Measurements from ENCODE around the gene SORCS2. TPM values are rescaled to one million over a fixed set of nuclear protein-coding genes. Genes with fewer than 3 reads are reported as not detected.

Gene SORCS2
- total RNA-seq, 4 donors from 2014 or later: 0.26 to 17.1 (median 2.9) TPM

DNA sequence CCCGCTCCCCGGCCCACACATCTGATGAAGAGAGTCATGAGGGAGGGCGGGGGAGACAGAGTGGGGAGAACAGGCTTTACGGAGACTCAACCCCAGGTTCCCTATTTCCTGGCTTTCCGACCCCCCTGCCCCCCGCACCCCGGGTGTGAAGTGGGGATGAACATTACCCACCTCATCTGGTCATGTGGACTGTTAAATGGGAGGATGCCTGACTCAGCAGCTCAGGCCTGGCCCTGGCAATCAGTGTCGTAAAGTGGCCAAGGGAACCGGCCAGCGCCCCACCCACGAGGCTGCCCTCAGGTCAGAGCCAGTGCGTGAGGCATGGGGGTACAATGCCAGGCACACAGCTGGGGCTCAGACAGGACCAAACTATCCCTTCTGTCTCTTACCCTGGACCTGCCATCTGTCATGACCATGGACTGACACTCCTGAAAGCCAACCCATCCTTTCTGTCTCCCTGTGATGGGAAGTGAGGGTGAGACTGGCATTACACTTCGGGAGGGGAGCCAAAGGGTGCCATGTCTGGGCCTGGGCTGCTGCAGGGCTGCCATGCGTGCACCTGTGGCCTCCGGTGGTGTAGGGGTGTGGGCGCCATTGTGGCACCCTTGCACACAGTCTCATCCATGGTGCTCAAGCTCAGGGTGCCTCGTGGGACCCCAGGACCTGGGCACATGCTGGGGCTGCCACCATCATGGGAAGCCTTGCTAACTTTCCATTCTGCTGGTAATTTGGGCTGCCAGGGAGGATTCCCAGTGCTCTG is 348.5 kb downstream of the SORCS2 start:
- Histone ChIP-seq H3K9me3 (no peaks in the 10 kb centered on the region), H3K27me3 (no peaks in the 10 kb centered on the region), H3K4me3 (no peak overlapping the region), H3K4me1 (no peaks in the 10 kb centered on the region), H3K27ac (no peak overlapping the region), H3K36me3 (no peaks in the 10 kb centered on the region)
- intact Hi-C loops (cut with DNase I; ENCODE audit: low total_unique reads): no loop called here
- no peak for DNase-seq
- TF ChIP-seq POLR2A (IDR thresholded peaks at IDR 0.05): no peak
- TF ChIP-seq, protein P1, sequence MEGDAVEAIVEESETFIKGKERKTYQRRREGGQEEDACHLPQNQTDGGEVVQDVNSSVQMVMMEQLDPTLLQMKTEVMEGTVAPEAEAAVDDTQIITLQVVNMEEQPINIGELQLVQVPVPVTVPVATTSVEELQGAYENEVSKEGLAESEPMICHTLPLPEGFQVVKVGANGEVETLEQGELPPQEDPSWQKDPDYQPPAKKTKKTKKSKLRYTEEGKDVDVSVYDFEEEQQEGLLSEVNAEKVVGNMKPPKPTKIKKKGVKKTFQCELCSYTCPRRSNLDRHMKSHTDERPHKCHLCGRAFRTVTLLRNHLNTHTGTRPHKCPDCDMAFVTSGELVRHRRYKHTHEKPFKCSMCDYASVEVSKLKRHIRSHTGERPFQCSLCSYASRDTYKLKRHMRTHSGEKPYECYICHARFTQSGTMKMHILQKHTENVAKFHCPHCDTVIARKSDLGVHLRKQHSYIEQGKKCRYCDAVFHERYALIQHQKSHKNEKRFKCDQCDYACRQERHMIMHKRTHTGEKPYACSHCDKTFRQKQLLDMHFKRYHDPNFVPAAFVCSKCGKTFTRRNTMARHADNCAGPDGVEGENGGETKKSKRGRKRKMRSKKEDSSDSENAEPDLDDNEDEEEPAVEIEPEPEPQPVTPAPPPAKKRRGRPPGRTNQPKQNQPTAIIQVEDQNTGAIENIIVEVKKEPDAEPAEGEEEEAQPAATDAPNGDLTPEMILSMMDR (IDR thresholded peaks at IDR 0.05): no peak

DNA sequence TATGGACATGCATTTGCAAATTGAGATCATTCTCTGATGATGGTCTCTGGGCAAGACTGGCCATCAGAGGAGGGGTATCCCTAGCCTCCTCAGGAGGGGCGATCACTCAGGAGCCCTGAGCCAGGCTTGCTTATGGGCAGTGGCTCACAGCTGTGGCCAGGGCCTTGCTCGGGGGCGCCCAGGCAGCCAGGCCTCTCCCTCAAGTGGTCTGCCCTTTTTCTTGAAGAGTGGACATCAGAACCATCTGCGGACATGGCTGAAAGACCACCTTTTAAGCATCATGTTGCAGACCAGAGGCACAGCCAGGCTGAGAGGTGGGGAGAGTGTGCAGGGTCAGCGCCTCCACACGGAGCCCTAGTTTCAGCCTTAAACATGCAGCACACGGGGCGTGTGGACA is 349.1 kb downstream of the SORCS2 start:
- H3K27ac ChIP-seq: no peak overlapping the region
- no peaks in the 10 kb centered on the region for H3K4me1 ChIP-seq
- intact Hi-C loops (cut with DNase I; ENCODE audit: low total_unique reads): no loop called here
- H3K4me3 ChIP-seq: no peak overlapping the region
- no peak for TF ChIP-seq POLR2A (IDR thresholded peaks at IDR 0.05)
- TF ChIP-seq, protein P1 (IDR thresholded peaks at IDR 0.05): no peak
- H3K27me3 ChIP-seq: no peaks in the 10 kb centered on the region
- H3K9me3 ChIP-seq: no peaks in the 10 kb centered on the region
- no peak for DNase-seq
- H3K36me3 ChIP-seq: no peaks in the 10 kb centered on the region

DNA sequence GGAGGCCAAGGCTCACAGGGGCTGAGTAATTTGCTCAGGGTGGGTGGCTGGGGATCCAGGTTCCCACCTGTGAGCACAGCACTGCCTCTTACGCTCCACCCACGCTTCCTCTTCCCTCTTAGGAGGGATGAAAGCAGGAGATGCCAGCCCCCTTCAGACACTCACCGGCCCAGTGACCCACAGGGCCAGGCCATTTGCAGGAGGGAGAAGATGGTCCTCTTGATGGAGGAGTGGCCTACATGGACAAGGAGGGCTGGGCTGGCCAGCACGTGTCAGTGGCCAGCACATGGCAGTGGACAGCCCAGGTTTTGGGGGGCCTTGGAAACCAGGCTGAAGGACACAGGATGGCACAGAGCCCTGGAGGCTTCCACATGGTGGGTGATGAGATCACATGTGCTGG is 350.4 kb downstream of the SORCS2 start:
- Histone ChIP-seq H3K27me3 (no peaks in the 10 kb centered on the region), H3K27ac (no peak overlapping the region), H3K9me3 (no peaks in the 10 kb centered on the region), H3K4me3 (no peak overlapping the region), H3K4me1 (no peaks in the 10 kb centered on the region), H3K36me3 (no peaks in the 10 kb centered on the region)
- intact Hi-C loops (cut with DNase I; ENCODE audit: low total_unique reads): no loop called here
- no peak for DNase-seq
- TF ChIP-seq, protein P1 (IDR thresholded peaks at IDR 0.05): no peak
- TF ChIP-seq POLR2A (IDR thresholded peaks at IDR 0.05): no peak

DNA sequence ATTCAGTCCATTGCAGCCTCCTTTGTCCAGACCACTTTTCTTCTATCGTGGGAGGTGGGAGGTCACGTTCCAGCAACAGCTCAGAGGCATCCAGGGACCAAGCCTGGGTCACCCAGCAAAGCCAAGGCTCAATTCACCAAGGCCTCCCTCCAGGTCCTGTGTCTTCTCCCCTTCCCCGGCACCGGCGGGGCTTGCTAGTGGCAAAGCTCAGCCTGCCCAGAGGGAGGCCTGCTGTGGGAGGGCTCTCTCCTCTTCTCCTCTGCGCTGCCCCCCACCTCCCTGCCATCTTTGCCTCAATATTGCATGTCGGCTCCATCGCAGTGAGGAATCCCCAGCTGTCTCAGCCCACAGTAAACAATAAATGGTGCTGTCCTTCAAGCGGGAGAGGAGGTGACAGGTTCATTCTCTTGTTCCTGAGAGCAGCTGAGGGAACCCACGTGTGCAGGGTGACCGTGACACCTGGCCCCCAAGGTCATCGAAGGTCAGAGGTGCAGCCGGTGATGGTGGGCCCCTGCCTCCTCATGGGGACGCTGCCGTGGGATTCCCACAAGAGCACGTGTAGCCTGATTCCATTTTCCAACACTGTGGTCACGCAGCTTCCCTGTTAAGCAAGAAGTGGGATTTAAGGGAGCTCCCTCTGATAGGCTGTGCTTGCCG is 353.9 kb downstream of the SORCS2 start:
- Histone ChIP-seq H3K27ac (no peak overlapping the region), H3K27me3 (no peaks in the 10 kb centered on the region), H3K9me3 (no peaks in the 10 kb centered on the region), H3K4me3 (no peak overlapping the region), H3K4me1 (no peaks in the 10 kb centered on the region), H3K36me3 (no peaks in the 10 kb centered on the region)
- DNase-seq: no peak
- intact Hi-C loops (cut with DNase I; ENCODE audit: low total_unique reads): no loop called here
- TF ChIP-seq POLR2A (IDR thresholded peaks at IDR 0.05): no peak

DNA sequence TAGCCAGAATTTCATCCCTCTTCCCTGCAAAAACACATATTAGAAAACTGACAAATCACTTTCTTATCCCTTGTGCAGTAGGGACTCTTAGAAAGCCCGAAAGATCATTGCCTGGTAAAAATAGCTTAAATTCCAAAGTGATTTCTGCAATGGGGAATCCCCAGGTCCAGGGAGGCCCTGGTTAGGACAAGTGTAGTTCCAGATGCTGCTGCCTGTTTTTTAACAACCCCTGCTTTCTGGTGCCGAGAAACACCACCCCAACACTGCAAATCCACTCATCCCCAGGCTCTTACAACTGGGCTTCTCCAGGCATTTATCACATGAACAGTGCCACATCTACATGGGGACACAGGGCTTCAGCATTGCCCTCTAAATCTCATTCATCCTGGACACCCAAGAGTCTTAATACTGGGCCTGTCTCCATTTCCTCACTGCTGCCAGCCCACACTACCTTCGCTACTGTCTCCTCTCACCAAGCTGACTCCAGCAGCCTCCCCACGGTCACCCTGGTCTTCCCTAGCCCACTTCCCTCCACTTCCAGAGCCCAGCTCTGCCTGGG is 354.6 kb downstream of the SORCS2 start:
- Histone ChIP-seq H3K36me3 (no peaks in the 10 kb centered on the region), H3K27me3 (no peaks in the 10 kb centered on the region), H3K27ac (no peak overlapping the region), H3K9me3 (no peaks in the 10 kb centered on the region), H3K4me3 (no peak overlapping the region), H3K4me1 (no peaks in the 10 kb centered on the region)
- intact Hi-C loops (cut with DNase I; ENCODE audit: low total_unique reads): no loop called here
- no peak for TF ChIP-seq POLR2A (IDR thresholded peaks at IDR 0.05)
- TF ChIP-seq, protein P1 (IDR thresholded peaks at IDR 0.05): no peak
- no peak for DNase-seq

Measured in uterus (tissue), 4 donors.